Spinal cord (tissue), 10 donors: ENCODE results near the gene PEA15. TPM values are rescaled to one million over a fixed set of nuclear protein-coding genes. Genes with fewer than 3 reads are reported as not detected.

ENCODE experiments used
- DNase-seq, 6 donors: peaks; one replicate each; pipeline versions ENCODE4 v3.0.0 to v3.0.0-alpha.2; 2013 to 2015; ENCODE audit warnings: low spot score in 6 of 6, low read depth in 4 of 6
- H3K27ac ChIP-seq: one replicate; pipeline ENCODE4 v1.5.1; 2013; ENCODE audit warnings: low read depth, low read length, control low read depth
- H3K27me3 ChIP-seq: one replicate; pipeline ENCODE4 v1.6.1; 2013; ENCODE audit warnings: low read length; ENCODE audit not compliant: control insufficient read depth, insufficient read depth
- H3K36me3 ChIP-seq: one replicate; pipeline ENCODE4 v1.6.1; 2013; ENCODE audit warnings: low read length; ENCODE audit not compliant: control insufficient read depth, insufficient read depth
- H3K4me1 ChIP-seq: one replicate; pipeline ENCODE4 v1.6.1; 2013; ENCODE audit warnings: low read length; ENCODE audit not compliant: control insufficient read depth, insufficient read depth
- H3K4me3 ChIP-seq: one replicate; pipeline ENCODE4 v1.5.1; 2013; ENCODE audit warnings: low read depth, low read length, control low read depth
- H3K9me3 ChIP-seq: one replicate; pipeline ENCODE4 v1.6.1; 2013; ENCODE audit warnings: low read length; ENCODE audit not compliant: control insufficient read depth, insufficient read depth
- WGBS: methylation state at CpG from one replicate; pipeline ENCODE4 v1.1.5; 2013; ENCODE audit warnings: missing lambda C conversion rate; ENCODE audit not compliant: insufficient coverage; 5-methylcytosine and 5-hydroxymethylcytosine counted together
- polyA plus RNA-seq, 2 donors: library from polyadenylated mRNA; unstranded; fragments of 120-200 nt; gene quantifications; one replicate each; pipeline ENCODE4 v1.2.1, GENCODE V29; 2013; ENCODE audit not compliant: insufficient read length in 2 of 2
- total RNA-seq, 2 donors: library from RNA; depleted of rRNA in 1 of 2; stranded (reverse); fragments of 120-200 nt in 1 of 2; fragments of >200 nt in 1 of 2; gene quantifications; one replicate each; pipeline versions ENCODE4 v1.2.3 to v1.2.4, GENCODE V29; 2013 to 2014
- donor health status: healthy.

Gene PEA15
- total and polyA plus RNA-seq, 4 donors = 135 to 919 (median 445) TPM

GRCh38 chr1:160206421-160207117 lies 1.4 kb downstream of the PEA15 start:
- DNase-seq = peak in 2 of 6 donors; percentile 44 to 48
- Histone ChIP-seq H3K36me3 (peaks cover 29% of the 10 kb centered on the region), H3K4me3 (peak overlapping the region; percentile 94), H3K4me1 (peaks cover 67% of the 10 kb centered on the region), H3K9me3 (no peaks in the 10 kb centered on the region), H3K27ac (peak overlapping the region; percentile 94), H3K27me3 (no peaks in the 10 kb centered on the region)
- 10% methylated on average over 7 of the region's 9 CpGs for WGBS

GRCh38 chr1:160207118-160207650 lies 2.0 kb downstream of the PEA15 start:
- Histone ChIP-seq H3K9me3 (no peaks in the 10 kb centered on the region), H3K36me3 (peaks cover 34% of the 10 kb centered on the region), H3K27me3 (no peaks in the 10 kb centered on the region), H3K4me3 (peak overlapping the region; percentile 94), H3K4me1 (peaks cover 69% of the 10 kb centered on the region), H3K27ac (peak overlapping the region; percentile 90)
- 42% methylated on average over 4 of the region's 4 CpGs for WGBS
- DNase-seq = no peak

GRCh38 chr1:160207771-160208556 lies 2.8 kb downstream of the PEA15 start:
- peak overlapping the region; percentile 90 for H3K27ac ChIP-seq
- DNase-seq = no peak
- H3K27me3 ChIP-seq = no peaks in the 10 kb centered on the region
- no peak overlapping the region for H3K4me3 ChIP-seq
- peaks cover 41% of the 10 kb centered on the region for H3K36me3 ChIP-seq
- H3K9me3 ChIP-seq = no peaks in the 10 kb centered on the region
- peaks cover 69% of the 10 kb centered on the region for H3K4me1 ChIP-seq
- WGBS = 47% methylated on average over 8 of the region's 9 CpGs

GRCh38 chr1:160208557-160209320 lies 3.6 kb downstream of the PEA15 start:
- peak in 2 of 6 donors; percentile 61 to 62 for DNase-seq
- Histone ChIP-seq H3K4me1 (peaks cover 69% of the 10 kb centered on the region), H3K27me3 (no peaks in the 10 kb centered on the region), H3K9me3 (no peaks in the 10 kb centered on the region), H3K36me3 (peaks cover 49% of the 10 kb centered on the region), H3K4me3 (peak overlapping the region; percentile 5), H3K27ac (peak overlapping the region; percentile 90)
- 23% methylated on average over 4 of the region's 6 CpGs for WGBS

GRCh38 chr1:160209321-160210046 lies 4.3 kb downstream of the PEA15 start:
- peaks cover 56% of the 10 kb centered on the region for H3K36me3 ChIP-seq

GRCh38 chr1:160210561-160210960 lies 5.4 kb downstream of the PEA15 start:
- Histone ChIP-seq H3K36me3 (peaks cover 65% of the 10 kb centered on the region), H3K27me3 (no peaks in the 10 kb centered on the region), H3K4me3 (no peak overlapping the region), H3K4me1 (peaks cover 57% of the 10 kb centered on the region), H3K27ac (peak overlapping the region; percentile 90), H3K9me3 (no peaks in the 10 kb centered on the region)
- WGBS = no CpG with 5 or more reads among the region's 5 CpGs
- DNase-seq = peak in 4 of 6 donors; percentile 50 to 92 (median 78)

More at GRCh38 chr1:160209321-160210046, 4.3 kb downstream of the PEA15 start:
- Histone ChIP-seq H3K27ac (peak overlapping the region; percentile 90), H3K4me1 (peaks cover 63% of the 10 kb centered on the region), H3K9me3 (no peaks in the 10 kb centered on the region), H3K4me3 (peak overlapping the region; percentile 5), H3K27me3 (no peaks in the 10 kb centered on the region)
- WGBS = 11% methylated on average over 4 of the region's 7 CpGs
- peak in 2 of 6 donors; percentile 72 to 74 for DNase-seq

GRCh38 chr1:160211046-160211790 lies 6.0 kb downstream of the PEA15 start:
- Histone ChIP-seq H3K36me3 (peaks cover 67% of the 10 kb centered on the region), H3K27ac (peak overlapping the region; percentile 90), H3K27me3 (no peaks in the 10 kb centered on the region), H3K4me3 (no peak overlapping the region), H3K4me1 (peaks cover 51% of the 10 kb centered on the region), H3K9me3 (no peaks in the 10 kb centered on the region)
- peak in 5 of 6 donors; percentile 70 to 97 (median 83) for DNase-seq
- 32% methylated on average over 5 of the region's 10 CpGs for WGBS

- H3K36me3 ChIP-seq = peaks cover 53% of the 10 kb centered on the region
- no CpG with 5 or more reads among the region's 3 CpGs for WGBS
- no peak overlapping the region for H3K4me3 ChIP-seq
- peaks cover 41% of the 10 kb centered on the region for H3K4me1 ChIP-seq
- H3K27ac ChIP-seq = no peak overlapping the region
- DNase-seq = no peak
- no peaks in the 10 kb centered on the region for H3K9me3 ChIP-seq
- H3K27me3 ChIP-seq = no peaks in the 10 kb centered on the region
Measured at GRCh38 chr1:160214481-160215140, 9.4 kb downstream of the PEA15 start.
